ENCODE data around the gene ABCC1. TPM values are rescaled to one million over a fixed set of nuclear protein-coding genes. Genes with fewer than 3 reads are reported as not detected.
A peak's percentile ranks its signal among the peaks of the same experiment; 100 is the strongest.

The ABCC1 gene
- polyA plus RNA-seq, 3 donors = 1.4 to 23.6 (median 3.0) TPM

DNA sequence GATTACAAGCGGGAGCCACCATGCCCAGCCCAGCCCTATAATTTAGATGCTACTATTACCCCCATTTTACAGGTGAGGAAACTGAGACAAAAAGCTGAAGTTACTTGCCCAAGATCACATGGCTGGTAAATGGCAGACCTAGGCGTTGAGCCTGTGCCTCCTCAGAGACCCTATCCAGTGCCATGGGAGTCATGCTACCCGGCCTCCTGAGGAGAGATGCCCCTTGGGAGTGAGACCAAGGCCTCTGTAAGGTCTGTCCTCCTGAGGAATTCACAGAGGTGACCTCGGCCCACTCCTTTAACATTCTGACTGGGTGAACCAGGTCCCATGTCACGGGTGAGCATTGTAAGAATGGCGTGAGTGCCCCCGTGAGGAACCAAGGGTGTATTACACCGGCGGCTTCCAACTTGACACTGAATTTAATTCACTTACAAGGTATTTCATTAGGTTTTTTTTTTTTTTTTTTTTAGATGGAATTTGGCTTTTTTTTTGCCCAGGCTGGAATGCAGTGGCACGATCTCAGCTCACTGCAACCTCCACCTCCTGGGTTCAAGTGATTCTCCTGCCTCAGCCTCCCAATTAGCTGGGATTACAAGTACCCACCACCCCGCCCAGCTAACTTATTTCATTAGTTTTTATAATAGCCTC is 178.2 kb downstream of the ABCC1 start:
- no peaks in the 10 kb centered on the region for H3K4me1 ChIP-seq (ENCODE audit: control insufficient read depth in 1 of 2, insufficient read depth in 2 of 2, low read length in 2 of 2)
- H2AFZ ChIP-seq (ENCODE audit: insufficient read depth, low read depth, low read length, poor library complexity, severe bottlenecking) = no peak overlapping the region
- 31% methylated on average over 5 of the region's 11 CpGs for WGBS (ENCODE audit: insufficient coverage)
- peak; percentile 44 to 62 (median 60) for DNase-seq
- no peaks in the 10 kb centered on the region for H3K27me3 ChIP-seq (ENCODE audit: control insufficient read depth in 2 of 2, insufficient read depth in 2 of 2, low read length in 2 of 2)
- Mint-ChIP-seq H3K36me3 (peaks cover 69 to 92% of the 10 kb centered on the region in 2 donors), H3K9me3 (peaks cover 8 to 18% (median 12%) of the 10 kb centered on the region in 7 donors), H3K4me3 (no peak overlapping the region), H3K27ac (peak overlapping the region in 4 of 7 donors; percentile 9 to 60 (median 16)), H3K27me3 (ENCODE audit: low read depth in 3 of 3) (no peaks in the 10 kb centered on the region), H3K4me1 (no peaks in the 10 kb centered on the region)
- TF ChIP-seq, protein P1, sequence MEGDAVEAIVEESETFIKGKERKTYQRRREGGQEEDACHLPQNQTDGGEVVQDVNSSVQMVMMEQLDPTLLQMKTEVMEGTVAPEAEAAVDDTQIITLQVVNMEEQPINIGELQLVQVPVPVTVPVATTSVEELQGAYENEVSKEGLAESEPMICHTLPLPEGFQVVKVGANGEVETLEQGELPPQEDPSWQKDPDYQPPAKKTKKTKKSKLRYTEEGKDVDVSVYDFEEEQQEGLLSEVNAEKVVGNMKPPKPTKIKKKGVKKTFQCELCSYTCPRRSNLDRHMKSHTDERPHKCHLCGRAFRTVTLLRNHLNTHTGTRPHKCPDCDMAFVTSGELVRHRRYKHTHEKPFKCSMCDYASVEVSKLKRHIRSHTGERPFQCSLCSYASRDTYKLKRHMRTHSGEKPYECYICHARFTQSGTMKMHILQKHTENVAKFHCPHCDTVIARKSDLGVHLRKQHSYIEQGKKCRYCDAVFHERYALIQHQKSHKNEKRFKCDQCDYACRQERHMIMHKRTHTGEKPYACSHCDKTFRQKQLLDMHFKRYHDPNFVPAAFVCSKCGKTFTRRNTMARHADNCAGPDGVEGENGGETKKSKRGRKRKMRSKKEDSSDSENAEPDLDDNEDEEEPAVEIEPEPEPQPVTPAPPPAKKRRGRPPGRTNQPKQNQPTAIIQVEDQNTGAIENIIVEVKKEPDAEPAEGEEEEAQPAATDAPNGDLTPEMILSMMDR (IDR thresholded peaks at IDR 0.05) = peak; percentile 88
- peaks cover 55 to 94% of the 10 kb centered on the region in 2 donors for H3K36me3 ChIP-seq (replicated peaks in 1 of 2; ENCODE audit: control insufficient read depth in 1 of 2, insufficient read depth in 2 of 2, low read length in 2 of 2)
- H3K4me3 ChIP-seq (replicated peaks in 1 of 3; ENCODE audit: low read depth in 2 of 3, low read length in 3 of 3) = no peak overlapping the region
- peaks cover 11% of the 10 kb centered on the region for H4K20me1 ChIP-seq (ENCODE audit: insufficient read depth, low read length)
- H3K9ac ChIP-seq (ENCODE audit: insufficient read depth, low read length, poor library complexity, severe bottlenecking) = no peak overlapping the region
- H3K9me3 ChIP-seq (replicated peaks in 1 of 2; ENCODE audit: control insufficient read depth in 1 of 2, insufficient read depth in 1 of 2, low read length in 2 of 2) = peaks cover 10% of the 10 kb centered on the region in 2 donors
- H3K27ac ChIP-seq (ENCODE audit: low read depth in 1 of 2, low read length in 2 of 2) = peak overlapping the region in 1 of 2 donors; percentile 20
- H3K4me2 ChIP-seq (replicated peaks; ENCODE audit: extremely low read depth, low read length, poor library complexity, severe bottlenecking) = no peak overlapping the region
- intact Hi-C loops (cut with micrococcal nuclease) = loop anchor here (5.0 kb wide), 4 partner anchors 65 to 365 kb away; no protein-coding TSS in a partner anchor
- H3K79me2 ChIP-seq (ENCODE audit: insufficient read depth, low read length) = no peaks in the 10 kb centered on the region

GRCh38 chr16:16131204-16131603 is 181.8 kb downstream of the ABCC1 start:
- 96% methylated on average over 3 of the region's 3 CpGs for WGBS (ENCODE audit: insufficient coverage)
- Mint-ChIP-seq H3K36me3 (peaks cover 73 to 92% of the 10 kb centered on the region in 2 donors), H3K9me3 (no peaks in the 10 kb centered on the region), H3K4me3 (no peak overlapping the region), H3K4me1 (no peaks in the 10 kb centered on the region), H3K27ac (no peak overlapping the region), H3K27me3 (ENCODE audit: low read depth in 3 of 3) (no peaks in the 10 kb centered on the region)
- no peak overlapping the region for H3K9ac ChIP-seq (ENCODE audit: insufficient read depth, low read length, poor library complexity, severe bottlenecking)
- no peaks in the 10 kb centered on the region for H3K4me1 ChIP-seq (ENCODE audit: control insufficient read depth in 1 of 2, insufficient read depth in 2 of 2, low read length in 2 of 2)
- no peak overlapping the region for H2AFZ ChIP-seq (ENCODE audit: insufficient read depth, low read depth, low read length, poor library complexity, severe bottlenecking)
- H3K79me2 ChIP-seq (ENCODE audit: insufficient read depth, low read length) = no peaks in the 10 kb centered on the region
- TF ChIP-seq, protein P1 (IDR thresholded peaks at IDR 0.05) = no peak
- H3K27me3 ChIP-seq (ENCODE audit: control insufficient read depth in 2 of 2, insufficient read depth in 2 of 2, low read length in 2 of 2) = no peaks in the 10 kb centered on the region
- H3K4me3 ChIP-seq (replicated peaks in 1 of 3; ENCODE audit: low read depth in 2 of 3, low read length in 3 of 3) = no peak overlapping the region
- no peaks in the 10 kb centered on the region for H3K9me3 ChIP-seq (replicated peaks in 1 of 2; ENCODE audit: control insufficient read depth in 1 of 2, insufficient read depth in 1 of 2, low read length in 2 of 2)
- intact Hi-C loops (cut with micrococcal nuclease) = no loop called here
- H3K4me2 ChIP-seq (replicated peaks; ENCODE audit: extremely low read depth, low read length, poor library complexity, severe bottlenecking) = no peak overlapping the region
- H4K20me1 ChIP-seq (ENCODE audit: insufficient read depth, low read length) = peaks cover 11% of the 10 kb centered on the region
- H3K27ac ChIP-seq (ENCODE audit: low read depth in 1 of 2, low read length in 2 of 2) = no peak overlapping the region
- no peak for DNase-seq
- peaks cover 58 to 95% of the 10 kb centered on the region in 2 donors for H3K36me3 ChIP-seq (replicated peaks in 1 of 2; ENCODE audit: control insufficient read depth in 1 of 2, insufficient read depth in 2 of 2, low read length in 2 of 2)
